ENCODE results near the gene MYLK4. TPM values are rescaled to one million over a fixed set of nuclear protein-coding genes. Genes with fewer than 3 reads are reported as not detected.

The MYLK4 gene
- total and polyA plus RNA-seq, 4 donors, result 0.07 to 0.65 (median 0.39) TPM

DNA sequence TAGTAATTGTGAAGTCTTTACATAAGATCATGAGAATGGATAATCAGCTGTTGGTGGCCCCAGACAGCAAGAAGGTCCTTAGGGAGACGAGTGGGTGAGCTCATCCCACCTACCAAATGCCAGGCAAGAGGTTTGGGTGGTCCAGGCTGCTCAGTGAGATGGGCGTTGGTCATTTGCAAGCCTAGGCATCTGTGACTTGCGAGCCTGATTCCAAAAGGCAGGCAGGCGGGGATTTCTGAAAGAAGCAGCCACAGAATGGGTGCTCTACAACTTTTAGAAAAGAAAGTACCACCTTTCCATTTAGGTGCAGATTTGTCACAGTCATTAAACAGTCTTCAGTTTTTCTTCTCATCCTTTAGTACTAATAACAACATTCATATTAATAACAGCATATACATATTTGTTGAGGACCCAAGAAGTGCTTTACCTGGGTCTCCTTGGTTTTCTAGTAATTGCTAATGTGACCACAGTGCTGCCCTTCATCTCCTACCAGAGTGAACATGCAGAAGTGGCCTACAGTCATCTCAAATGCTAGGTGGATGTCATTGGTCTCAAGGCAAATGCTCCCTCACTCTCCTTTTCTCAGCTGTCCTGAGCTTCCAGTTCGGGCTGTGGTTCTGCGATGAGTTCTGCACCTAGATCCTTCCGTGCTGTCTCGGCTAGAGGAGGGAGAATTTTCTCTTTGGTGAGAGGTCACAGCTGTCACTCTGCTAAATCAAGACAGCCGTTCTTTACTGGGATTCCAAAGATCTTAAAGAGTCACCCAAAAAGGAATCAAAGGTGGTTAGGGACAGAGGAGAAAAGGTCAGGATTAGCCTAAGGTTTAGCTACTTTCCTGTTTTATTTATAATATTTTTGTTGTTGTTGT is 17.2 kb upstream of the MYLK4 start:
- H3K36me3 ChIP-seq (ENCODE audit: control insufficient read depth in 4 of 4, insufficient read depth in 3 of 4, low read depth in 1 of 4, low read length in 3 of 4), result peaks cover 0 to 3% (median under 1%) of the 10 kb centered on the region in 4 donors
- no peak overlapping the region for H3K27ac ChIP-seq (ENCODE audit: low read depth in 1 of 2, low read length in 2 of 2)
- 68% methylated on average over 9 of the region's 9 CpGs for WGBS
- no peak for DNase-seq (ENCODE audit: low spot score)
- H3K4me1 ChIP-seq (ENCODE audit: control insufficient read depth in 4 of 4, insufficient read depth in 4 of 4, low read length in 3 of 4), result peaks cover 4 to 44% (median 30%) of the 10 kb centered on the region in 4 donors
- TF ChIP-seq FOXA2 (IDR thresholded peaks at IDR 0.05) (no peak), HNF4G (IDR thresholded peaks at IDR 0.05) (no peak), HNF4A (conservative IDR thresholded peaks at IDR 0.05) (no peak), SP1 (IDR thresholded peaks at IDR 0.05) (no peak), GABPA (IDR thresholded peaks at IDR 0.05 in 1 of 2, conservative IDR thresholded peaks at IDR 0.05 in 1 of 2) (no peak), YY1 (IDR thresholded peaks at IDR 0.05) (no peak), RAD21 (IDR thresholded peaks at IDR 0.05) (no peak)
- TF ChIP-seq, protein P1, sequence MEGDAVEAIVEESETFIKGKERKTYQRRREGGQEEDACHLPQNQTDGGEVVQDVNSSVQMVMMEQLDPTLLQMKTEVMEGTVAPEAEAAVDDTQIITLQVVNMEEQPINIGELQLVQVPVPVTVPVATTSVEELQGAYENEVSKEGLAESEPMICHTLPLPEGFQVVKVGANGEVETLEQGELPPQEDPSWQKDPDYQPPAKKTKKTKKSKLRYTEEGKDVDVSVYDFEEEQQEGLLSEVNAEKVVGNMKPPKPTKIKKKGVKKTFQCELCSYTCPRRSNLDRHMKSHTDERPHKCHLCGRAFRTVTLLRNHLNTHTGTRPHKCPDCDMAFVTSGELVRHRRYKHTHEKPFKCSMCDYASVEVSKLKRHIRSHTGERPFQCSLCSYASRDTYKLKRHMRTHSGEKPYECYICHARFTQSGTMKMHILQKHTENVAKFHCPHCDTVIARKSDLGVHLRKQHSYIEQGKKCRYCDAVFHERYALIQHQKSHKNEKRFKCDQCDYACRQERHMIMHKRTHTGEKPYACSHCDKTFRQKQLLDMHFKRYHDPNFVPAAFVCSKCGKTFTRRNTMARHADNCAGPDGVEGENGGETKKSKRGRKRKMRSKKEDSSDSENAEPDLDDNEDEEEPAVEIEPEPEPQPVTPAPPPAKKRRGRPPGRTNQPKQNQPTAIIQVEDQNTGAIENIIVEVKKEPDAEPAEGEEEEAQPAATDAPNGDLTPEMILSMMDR (IDR thresholded peaks at IDR 0.05; ENCODE audit: low read depth, low read length, missing input control), result no peak
- TF ChIP-seq, protein P2, sequence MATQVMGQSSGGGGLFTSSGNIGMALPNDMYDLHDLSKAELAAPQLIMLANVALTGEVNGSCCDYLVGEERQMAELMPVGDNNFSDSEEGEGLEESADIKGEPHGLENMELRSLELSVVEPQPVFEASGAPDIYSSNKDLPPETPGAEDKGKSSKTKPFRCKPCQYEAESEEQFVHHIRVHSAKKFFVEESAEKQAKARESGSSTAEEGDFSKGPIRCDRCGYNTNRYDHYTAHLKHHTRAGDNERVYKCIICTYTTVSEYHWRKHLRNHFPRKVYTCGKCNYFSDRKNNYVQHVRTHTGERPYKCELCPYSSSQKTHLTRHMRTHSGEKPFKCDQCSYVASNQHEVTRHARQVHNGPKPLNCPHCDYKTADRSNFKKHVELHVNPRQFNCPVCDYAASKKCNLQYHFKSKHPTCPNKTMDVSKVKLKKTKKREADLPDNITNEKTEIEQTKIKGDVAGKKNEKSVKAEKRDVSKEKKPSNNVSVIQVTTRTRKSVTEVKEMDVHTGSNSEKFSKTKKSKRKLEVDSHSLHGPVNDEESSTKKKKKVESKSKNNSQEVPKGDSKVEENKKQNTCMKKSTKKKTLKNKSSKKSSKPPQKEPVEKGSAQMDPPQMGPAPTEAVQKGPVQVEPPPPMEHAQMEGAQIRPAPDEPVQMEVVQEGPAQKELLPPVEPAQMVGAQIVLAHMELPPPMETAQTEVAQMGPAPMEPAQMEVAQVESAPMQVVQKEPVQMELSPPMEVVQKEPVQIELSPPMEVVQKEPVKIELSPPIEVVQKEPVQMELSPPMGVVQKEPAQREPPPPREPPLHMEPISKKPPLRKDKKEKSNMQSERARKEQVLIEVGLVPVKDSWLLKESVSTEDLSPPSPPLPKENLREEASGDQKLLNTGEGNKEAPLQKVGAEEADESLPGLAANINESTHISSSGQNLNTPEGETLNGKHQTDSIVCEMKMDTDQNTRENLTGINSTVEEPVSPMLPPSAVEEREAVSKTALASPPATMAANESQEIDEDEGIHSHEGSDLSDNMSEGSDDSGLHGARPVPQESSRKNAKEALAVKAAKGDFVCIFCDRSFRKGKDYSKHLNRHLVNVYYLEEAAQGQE (IDR thresholded peaks at IDR 0.05), result no peak
- TF ChIP-seq, protein P3, sequence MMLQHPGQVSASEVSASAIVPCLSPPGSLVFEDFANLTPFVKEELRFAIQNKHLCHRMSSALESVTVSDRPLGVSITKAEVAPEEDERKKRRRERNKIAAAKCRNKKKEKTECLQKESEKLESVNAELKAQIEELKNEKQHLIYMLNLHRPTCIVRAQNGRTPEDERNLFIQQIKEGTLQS (IDR thresholded peaks at IDR 0.05), result no peak
- no peak overlapping the region for H3K9ac ChIP-seq (ENCODE audit: low read depth in 1 of 2, low read length in 2 of 2)
- H3K27me3 ChIP-seq (ENCODE audit: control insufficient read depth in 4 of 4, insufficient read depth in 4 of 4, low read length in 3 of 4), result no peaks in the 10 kb centered on the region
- H3K4me3 ChIP-seq (ENCODE audit: low read depth in 1 of 3, low read length in 3 of 3), result no peak overlapping the region
- H3K9me3 ChIP-seq (ENCODE audit: control insufficient read depth in 4 of 4, low read length in 3 of 4), result no peaks in the 10 kb centered on the region

DNA sequence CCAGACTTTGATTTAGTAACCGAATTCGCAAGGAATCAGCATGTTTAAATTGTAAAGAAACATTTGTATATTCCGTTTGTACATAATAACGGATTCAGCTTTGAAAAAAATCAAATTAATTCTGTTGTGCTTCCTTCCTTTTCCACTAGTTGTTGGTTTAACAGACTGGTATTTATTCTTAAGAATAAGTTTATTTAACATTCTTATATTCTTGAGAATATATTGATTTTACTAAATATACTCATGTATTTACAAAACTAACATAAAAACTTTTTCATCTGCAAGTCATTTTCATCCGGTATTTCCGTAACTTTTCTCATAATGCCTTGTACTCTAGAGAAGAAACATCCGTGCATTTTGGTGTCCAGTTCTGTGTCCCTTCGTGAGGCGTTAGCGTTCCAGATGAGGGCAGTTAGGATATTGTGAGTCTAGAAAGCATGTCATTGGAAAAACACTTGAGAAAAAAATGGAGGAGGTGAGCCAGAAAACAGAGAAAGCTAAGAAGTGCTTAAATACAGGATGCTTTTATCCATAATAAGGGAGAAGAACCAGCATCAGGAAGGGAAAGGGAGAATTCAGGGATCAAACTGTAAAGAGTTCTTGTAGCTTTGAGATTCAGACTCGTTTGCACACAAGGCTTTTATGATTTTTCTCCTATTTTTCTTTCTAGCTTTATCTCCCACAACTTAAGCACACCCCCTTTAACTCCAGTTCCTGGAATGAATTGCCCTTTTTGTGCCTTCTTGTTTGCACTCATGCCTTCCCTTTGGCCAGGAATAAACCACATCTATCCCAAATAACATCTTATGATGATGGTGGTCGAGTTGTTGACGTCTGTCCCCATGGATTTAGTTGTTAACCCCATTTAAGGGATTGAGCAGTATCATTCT is 16.3 kb upstream of the MYLK4 start:
- DNase-seq (ENCODE audit: low spot score), result no peak
- Histone ChIP-seq H3K36me3 (ENCODE audit: control insufficient read depth in 4 of 4, insufficient read depth in 3 of 4, low read depth in 1 of 4, low read length in 3 of 4) (peaks cover 0 to 3% (median under 1%) of the 10 kb centered on the region in 4 donors), H3K4me3 (ENCODE audit: low read depth in 1 of 3, low read length in 3 of 3) (peak overlapping the region; percentile 87 to 96 (median 92)), H3K9me3 (ENCODE audit: control insufficient read depth in 4 of 4, low read length in 3 of 4) (no peaks in the 10 kb centered on the region), H3K27ac (ENCODE audit: low read depth in 1 of 2, low read length in 2 of 2) (no peak overlapping the region), H3K9ac (ENCODE audit: low read depth in 1 of 2, low read length in 2 of 2) (peak overlapping the region; percentile 63 to 88), H3K27me3 (ENCODE audit: control insufficient read depth in 4 of 4, insufficient read depth in 4 of 4, low read length in 3 of 4) (no peaks in the 10 kb centered on the region), H3K4me1 (ENCODE audit: control insufficient read depth in 4 of 4, insufficient read depth in 4 of 4, low read length in 3 of 4) (peaks cover 4 to 36% (median 25%) of the 10 kb centered on the region in 4 donors)
- WGBS, result 28% methylated on average over 13 of the region's 13 CpGs
- TF ChIP-seq JUND (IDR thresholded peaks at IDR 0.05), result no peak
- TF ChIP-seq, protein P4, sequence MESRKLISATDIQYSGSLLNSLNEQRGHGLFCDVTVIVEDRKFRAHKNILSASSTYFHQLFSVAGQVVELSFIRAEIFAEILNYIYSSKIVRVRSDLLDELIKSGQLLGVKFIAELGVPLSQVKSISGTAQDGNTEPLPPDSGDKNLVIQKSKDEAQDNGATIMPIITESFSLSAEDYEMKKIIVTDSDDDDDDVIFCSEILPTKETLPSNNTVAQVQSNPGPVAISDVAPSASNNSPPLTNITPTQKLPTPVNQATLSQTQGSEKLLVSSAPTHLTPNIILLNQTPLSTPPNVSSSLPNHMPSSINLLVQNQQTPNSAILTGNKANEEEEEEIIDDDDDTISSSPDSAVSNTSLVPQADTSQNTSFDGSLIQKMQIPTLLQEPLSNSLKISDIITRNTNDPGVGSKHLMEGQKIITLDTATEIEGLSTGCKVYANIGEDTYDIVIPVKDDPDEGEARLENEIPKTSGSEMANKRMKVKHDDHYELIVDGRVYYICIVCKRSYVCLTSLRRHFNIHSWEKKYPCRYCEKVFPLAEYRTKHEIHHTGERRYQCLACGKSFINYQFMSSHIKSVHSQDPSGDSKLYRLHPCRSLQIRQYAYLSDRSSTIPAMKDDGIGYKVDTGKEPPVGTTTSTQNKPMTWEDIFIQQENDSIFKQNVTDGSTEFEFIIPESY (IDR thresholded peaks at IDR 0.05), result no peak
- TF ChIP-seq NR2F2 (IDR thresholded peaks at IDR 0.05), result no peak
- TF ChIP-seq, protein P1 (IDR thresholded peaks at IDR 0.05; ENCODE audit: low read depth, low read length, missing input control), result no peak
- TF ChIP-seq TAF1 (conservative IDR thresholded peaks at IDR 0.05), result no peak
- no peak for TF ChIP-seq GABPA (IDR thresholded peaks at IDR 0.05 in 1 of 2, conservative IDR thresholded peaks at IDR 0.05 in 1 of 2)
- no peak for TF ChIP-seq SP1 (IDR thresholded peaks at IDR 0.05)
- TF ChIP-seq HNF4G (IDR thresholded peaks at IDR 0.05), result no peak
- TF ChIP-seq, protein P2 (IDR thresholded peaks at IDR 0.05), result no peak
